ENCODE data around the gene FAS.

Gene FAS

DNA sequence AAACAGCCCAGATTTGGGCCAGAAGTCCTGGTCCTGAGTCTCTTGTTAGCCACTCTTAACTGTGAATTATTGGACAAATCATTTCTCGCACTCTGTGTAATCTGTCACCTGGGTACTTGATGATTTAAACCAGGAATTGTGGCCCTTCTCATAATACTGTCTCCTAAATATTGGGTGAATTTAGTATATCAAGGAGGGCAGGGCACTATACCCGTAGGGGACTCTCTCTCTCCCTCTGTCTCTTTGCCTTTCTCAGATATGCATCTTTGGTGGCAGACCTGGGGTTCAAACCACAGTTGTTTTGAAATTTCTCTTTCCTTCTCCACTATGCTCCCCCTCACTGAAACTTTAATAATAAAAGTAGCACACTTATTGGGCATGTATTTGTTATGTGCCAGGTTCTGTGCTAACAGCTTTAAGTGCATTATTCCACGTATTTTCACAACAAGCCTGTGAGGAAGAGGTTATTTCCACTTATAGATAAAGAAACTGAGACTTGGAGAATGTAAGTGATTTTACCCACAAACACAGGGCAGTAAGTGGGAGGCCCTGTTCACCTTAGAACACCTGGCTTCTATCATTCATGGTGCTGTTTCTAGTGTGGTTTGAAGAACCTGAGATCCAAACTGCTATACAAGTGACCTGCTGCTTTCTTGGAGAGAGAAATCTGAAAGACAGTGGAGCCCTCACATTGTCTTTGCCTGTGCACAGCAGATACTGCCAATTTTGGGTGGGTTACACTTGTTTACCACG, 11.8 kb downstream of the FAS start:
- no peak for TF ChIP-seq EGR1 (IDR thresholded peaks at IDR 0.05)
- TF ChIP-seq TAF1 (IDR thresholded peaks at IDR 0.05; ENCODE audit: low read depth): no peak
- no peak for TF ChIP-seq FOXM1 (IDR thresholded peaks at IDR 0.05; ENCODE audit: borderline replicate concordance, low read depth)
- TF ChIP-seq YY1 (IDR thresholded peaks at IDR 0.05; ENCODE audit: low read depth): no peak
- TF ChIP-seq REST (IDR thresholded peaks at IDR 0.05; ENCODE audit: low read depth): no peak
- TF ChIP-seq CEBPB (IDR thresholded peaks at IDR 0.05): no peak
- no peak for TF ChIP-seq CREB1 (IDR thresholded peaks at IDR 0.05; ENCODE audit: low read depth)
- no peak for TF ChIP-seq EP300 (IDR thresholded peaks at IDR 0.05; ENCODE audit: borderline replicate concordance)
- TF ChIP-seq, protein P1, sequence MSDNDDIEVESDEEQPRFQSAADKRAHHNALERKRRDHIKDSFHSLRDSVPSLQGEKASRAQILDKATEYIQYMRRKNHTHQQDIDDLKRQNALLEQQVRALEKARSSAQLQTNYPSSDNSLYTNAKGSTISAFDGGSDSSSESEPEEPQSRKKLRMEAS (IDR thresholded peaks at IDR 0.05): no peak
- TF ChIP-seq ZBTB7A (IDR thresholded peaks at IDR 0.05; ENCODE audit: low read depth): no peak
- TF ChIP-seq RAD21 (IDR thresholded peaks at IDR 0.05; ENCODE audit: low read depth): no peak

DNA sequence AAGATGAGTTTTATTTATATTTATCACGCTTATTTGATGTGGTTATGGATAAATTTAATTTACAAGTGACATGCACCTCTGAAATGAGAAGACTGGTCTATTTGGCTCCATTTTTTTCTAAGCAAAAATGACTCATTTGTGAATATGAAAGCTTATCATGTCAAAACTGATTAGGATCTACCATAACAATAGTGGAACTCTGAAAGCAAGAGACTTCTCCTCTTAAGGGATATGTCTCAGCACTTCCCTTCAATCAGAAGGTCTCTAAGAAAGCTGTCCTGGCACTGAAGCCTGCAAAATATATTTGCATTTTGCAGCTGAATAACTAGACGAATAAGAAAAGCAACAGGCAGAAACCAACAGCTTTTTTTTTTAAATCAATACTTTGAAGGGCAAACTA, 12.7 kb downstream of the FAS start:
- TF ChIP-seq CREB1 (IDR thresholded peaks at IDR 0.05; ENCODE audit: low read depth) (no peak), USF1 (IDR thresholded peaks at IDR 0.05) (no peak), TCF12 (IDR thresholded peaks at IDR 0.05; ENCODE audit: low read depth) (no peak), REST (IDR thresholded peaks at IDR 0.05; ENCODE audit: low read depth) (no peak), YY1 (IDR thresholded peaks at IDR 0.05; ENCODE audit: low read depth) (no peak), RAD21 (IDR thresholded peaks at IDR 0.05; ENCODE audit: low read depth) (no peak), ZBTB7A (IDR thresholded peaks at IDR 0.05; ENCODE audit: low read depth) (no peak), TEAD4 (IDR thresholded peaks at IDR 0.05) (no peak), NFIC (IDR thresholded peaks at IDR 0.05) (no peak)
- TF ChIP-seq, protein P1 (IDR thresholded peaks at IDR 0.05): no peak

DNA sequence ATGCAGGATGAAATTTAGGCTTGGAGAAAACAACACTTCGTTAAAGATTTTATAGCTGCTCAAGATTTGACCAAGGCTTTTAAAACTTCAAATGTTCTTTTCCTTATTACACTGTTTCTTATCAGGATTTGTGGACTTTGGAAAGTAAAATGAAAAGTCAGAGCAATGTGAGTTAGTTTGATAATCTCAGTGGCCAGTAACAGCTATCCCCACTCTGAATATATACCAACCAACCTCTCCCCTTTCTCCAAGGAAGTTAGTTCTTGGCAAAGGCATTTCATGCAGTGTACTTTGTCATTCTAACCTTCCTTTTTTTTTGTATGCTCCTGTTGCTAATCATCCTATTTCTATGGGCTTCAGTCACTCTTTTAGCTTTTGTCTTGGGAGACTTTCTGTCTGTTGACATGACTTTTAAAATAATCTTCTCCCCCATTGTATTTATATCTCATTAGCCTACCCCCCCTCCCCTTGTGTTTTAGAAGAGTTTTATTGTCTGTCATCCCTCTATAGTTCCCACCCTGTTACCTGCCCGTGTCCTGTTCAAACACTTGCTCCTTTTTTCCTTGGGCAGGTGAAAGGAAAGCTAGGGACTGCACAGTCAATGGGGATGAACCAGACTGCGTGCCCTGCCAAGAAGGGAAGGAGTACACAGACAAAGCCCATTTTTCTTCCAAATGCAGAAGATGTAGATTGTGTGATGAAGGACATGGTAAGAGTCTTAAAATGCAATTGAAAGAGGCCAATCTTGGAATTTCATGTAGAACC, 16.7 kb downstream of the FAS start:
- TF ChIP-seq USF1 (IDR thresholded peaks at IDR 0.05): no peak
- TF ChIP-seq YY1 (IDR thresholded peaks at IDR 0.05; ENCODE audit: low read depth): no peak
- TF ChIP-seq ZBTB7A (IDR thresholded peaks at IDR 0.05; ENCODE audit: low read depth): no peak
- TF ChIP-seq RAD21 (IDR thresholded peaks at IDR 0.05; ENCODE audit: low read depth): no peak
- no peak for TF ChIP-seq EP300 (IDR thresholded peaks at IDR 0.05; ENCODE audit: borderline replicate concordance)
- no peak for TF ChIP-seq TEAD4 (IDR thresholded peaks at IDR 0.05)
- TF ChIP-seq, protein P1 (IDR thresholded peaks at IDR 0.05): no peak
- no peak for TF ChIP-seq TCF12 (IDR thresholded peaks at IDR 0.05; ENCODE audit: low read depth)
- no peak for TF ChIP-seq FOXM1 (IDR thresholded peaks at IDR 0.05; ENCODE audit: borderline replicate concordance, low read depth)
- no peak for TF ChIP-seq CREB1 (IDR thresholded peaks at IDR 0.05; ENCODE audit: low read depth)
- TF ChIP-seq CEBPB (IDR thresholded peaks at IDR 0.05): no peak
- no peak for TF ChIP-seq EGR1 (IDR thresholded peaks at IDR 0.05)
- no peak for TF ChIP-seq REST (IDR thresholded peaks at IDR 0.05; ENCODE audit: low read depth)
- no peak for TF ChIP-seq TAF1 (IDR thresholded peaks at IDR 0.05; ENCODE audit: low read depth)
